MCF 10A (cell line): Measurements from ENCODE around the gene ZBTB12. TPM values are rescaled to one million over a fixed set of nuclear protein-coding genes. Genes with fewer than 3 reads are reported as not detected.
"Not testable (repeated sequence)": the region's sequence is repeated elsewhere in the genome, so short reads cannot be mapped to it uniquely, and the experiment has no call there.

Source experiments
- BruUV-seq: library from RNA; stranded (reverse); fragments of 400-500 nt; replicated peaks from 2 replicates; lab custom pipeline; 2021; lab: Mats Ljungman, UMichigan
- CTCF ChIA-PET: fragments of 300-600 bp; sonication (Branson Sonifier 250); formaldehyde crosslinking; extraction: SDS; loops from one replicate; lab custom pipeline; 2021; ENCODE audit warnings: antibody characterized with exemption, inconsistent platforms; lab: Yijun Ruan, JAX
- POLR2A ChIA-PET: fragments of 300-600, 350-650 bp; sonication (Branson Sonifier 250); formaldehyde crosslinking; extraction: SDS; loops from one replicate; lab custom pipeline; 2020; ENCODE audit warnings: antibody characterized with exemption, inconsistent platforms; lab: Yijun Ruan, JAX
- DNase-seq: peaks from one replicate; pipeline ENCODE4 v3.0.0-alpha.2; 2018; ENCODE audit not compliant: unreplicated experiment
- H3K27ac Mint-ChIP-seq: one replicate; pipeline ENCODE4 v1.8.0; 2022; ENCODE audit warnings: mild to moderate bottlenecking, low read depth, mixed read lengths; ENCODE audit not compliant: unreplicated experiment
- H3K27me3 Mint-ChIP-seq: one replicate; pipeline ENCODE4 v1.8.0; 2022; ENCODE audit warnings: mixed read lengths; ENCODE audit not compliant: insufficient read depth, unreplicated experiment
- H3K36me3 Mint-ChIP-seq: one replicate; pipeline ENCODE4 v1.8.0; 2022; ENCODE audit warnings: mild to moderate bottlenecking, moderate library complexity, mixed read lengths; ENCODE audit not compliant: insufficient read depth, unreplicated experiment
- H3K4me1 Mint-ChIP-seq: one replicate; pipeline ENCODE4 v1.8.0; 2022; ENCODE audit warnings: mixed read lengths; ENCODE audit not compliant: insufficient read depth, unreplicated experiment
- H3K4me3 Mint-ChIP-seq: one replicate; pipeline ENCODE4 v1.8.0; 2022; ENCODE audit warnings: mild to moderate bottlenecking, moderate library complexity, mixed read lengths; ENCODE audit not compliant: unreplicated experiment
- H3K9me3 Mint-ChIP-seq: one replicate; pipeline ENCODE4 v1.8.0; 2022; ENCODE audit warnings: mixed read lengths; ENCODE audit not compliant: unreplicated experiment
- CTCF ChIP-seq: fragments of 200-600 bp; IDR thresholded peaks from one replicate; pipeline ENCODE4 v1.8.0; 2022; ENCODE audit warnings: antibody characterized with exemption, mild to moderate bottlenecking; ENCODE audit not compliant: unreplicated experiment
- intact Hi-C: fragments of 100-400 bp; cut with micrococcal nuclease; formaldehyde crosslinking; loops from 2 replicates; pipeline ENCODE4 v1.14.1; 2022
- total RNA-seq: library from RNA; stranded (reverse); gene quantifications from 2 replicates; pipeline ENCODE4 v1.2.3, GENCODE V29; 2022

The ZBTB12 gene
- total RNA-seq, 1 experiment from 2014 or later = 3.6 TPM

DNA sequence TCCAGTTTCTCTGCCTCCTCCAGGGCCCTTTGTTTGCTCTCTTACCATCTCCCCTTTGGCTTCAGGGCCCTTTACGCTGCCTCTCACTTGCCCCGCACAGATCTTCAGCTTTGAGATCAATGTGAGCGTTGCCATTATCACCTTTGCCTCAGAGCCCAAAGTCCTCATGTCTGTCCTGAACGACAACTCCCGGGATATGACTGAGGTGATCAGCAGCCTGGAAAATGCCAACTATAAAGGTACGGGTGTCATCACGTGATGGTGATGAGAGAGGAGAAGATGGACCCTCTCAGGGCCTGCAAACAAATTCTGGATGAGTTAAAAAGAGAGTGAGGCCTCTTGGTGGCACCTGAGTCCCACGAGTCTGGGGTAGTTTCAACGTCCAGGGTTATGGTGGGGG lies 33.9 kb upstream of the ZBTB12 start:
- Mint-ChIP-seq H3K4me3 (no peak overlapping the region), H3K27ac (no peak overlapping the region), H3K9me3 (no peaks in the 10 kb centered on the region), H3K27me3 (no peaks in the 10 kb centered on the region), H3K36me3 (no peaks in the 10 kb centered on the region), H3K4me1 (peaks cover 6% of the 10 kb centered on the region)
- intact Hi-C loops = no loop called here
- ChIA-PET CTCF (interaction anchor here (1.7 kb wide), 1 partner anchor 16 kb away, joined by 8 read pairs; no protein-coding TSS in a partner anchor), POLR2A (no interaction called here)
- no peak for DNase-seq
- BruUV-seq = no TSS peak
- TF ChIP-seq CTCF = no peak

DNA sequence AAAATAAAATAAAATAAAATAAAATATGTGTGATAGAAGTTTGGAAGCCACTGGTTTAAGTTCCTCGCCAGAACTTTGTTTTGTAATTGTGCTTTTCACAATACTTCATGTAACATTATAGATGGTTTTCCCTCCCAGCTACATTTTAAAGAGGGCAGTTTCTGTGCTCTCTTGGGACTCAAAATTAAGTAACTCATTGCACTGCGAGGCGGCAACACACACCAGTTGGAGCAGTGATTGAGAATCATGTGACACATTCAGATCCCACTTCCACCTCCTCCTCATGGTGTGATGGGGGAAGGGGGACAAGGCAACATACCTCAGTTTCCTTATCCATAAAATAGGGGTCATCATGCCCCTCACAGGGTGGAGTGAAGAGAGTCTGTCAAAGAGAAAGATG lies 33.1 kb upstream of the ZBTB12 start:
- no peaks in the 10 kb centered on the region for H3K27me3 Mint-ChIP-seq
- no peak overlapping the region for H3K4me3 Mint-ChIP-seq
- ChIA-PET CTCF (interaction anchor here (0.5 to 1.7 kb wide), 3 partner anchors 17 to 247 kb away, joined by 3 to 8 read pairs (median 4); no protein-coding TSS in a partner anchor), POLR2A (no interaction called here)
- DNase-seq = no peak
- no peaks in the 10 kb centered on the region for H3K4me1 Mint-ChIP-seq
- no TSS peak for BruUV-seq
- TF ChIP-seq CTCF = no peak
- no peak overlapping the region for H3K27ac Mint-ChIP-seq
- H3K9me3 Mint-ChIP-seq = no peaks in the 10 kb centered on the region
- intact Hi-C loops = no loop called here
- H3K36me3 Mint-ChIP-seq = no peaks in the 10 kb centered on the region

DNA sequence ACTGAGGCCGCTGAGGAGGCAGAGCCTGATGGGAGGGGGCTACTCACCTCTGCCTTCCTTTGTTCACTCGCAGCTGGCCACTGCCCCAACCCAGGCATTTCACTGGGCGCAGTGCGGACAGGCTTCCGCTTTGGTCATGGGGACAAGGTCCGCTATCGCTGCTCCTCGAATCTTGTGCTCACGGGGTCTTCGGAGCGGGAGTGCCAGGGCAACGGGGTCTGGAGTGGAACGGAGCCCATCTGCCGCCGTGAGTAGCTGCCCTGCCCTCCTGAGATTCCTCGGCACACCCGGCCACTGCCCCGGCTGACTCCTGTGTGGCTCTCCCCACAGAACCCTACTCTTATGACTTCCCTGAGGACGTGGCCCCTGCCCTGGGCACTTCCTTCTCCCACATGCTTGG lies 31.7 kb upstream of the ZBTB12 start:
- POLR2A ChIA-PET = no interaction called here
- Mint-ChIP-seq H3K4me3 (no peak overlapping the region), H3K27me3 (no peaks in the 10 kb centered on the region), H3K4me1 (no peaks in the 10 kb centered on the region), H3K27ac (no peak overlapping the region), H3K36me3 (no peaks in the 10 kb centered on the region), H3K9me3 (no peaks in the 10 kb centered on the region)
- TF ChIP-seq CTCF = no peak
- no TSS peak for BruUV-seq
- CTCF ChIA-PET = no interaction called here
- no peak for DNase-seq
- intact Hi-C loops = no loop called here

- H3K36me3 Mint-ChIP-seq, POLR2A ChIA-PET, DNase-seq, BruUV-seq, H3K27me3 Mint-ChIP-seq, H3K27ac Mint-ChIP-seq, H3K9me3 Mint-ChIP-seq, H3K4me1 Mint-ChIP-seq, CTCF ChIA-PET, H3K4me3 Mint-ChIP-seq, intact Hi-C loops: not testable (repeated sequence)
Observed at GRCh38 chr6:31932137-31932536, 30.3 kb upstream of the ZBTB12 start.

GRCh38 chr6:31930962-31931361 lies 29.1 kb upstream of the ZBTB12 start:
- POLR2A ChIA-PET = interaction anchor here (0.7 kb wide), 1 partner anchor 228 kb away, joined by 3 read pairs; the partner anchor contains the start of gene ABHD16A
- Mint-ChIP-seq H3K36me3 (no peaks in the 10 kb centered on the region), H3K4me3 (no peak overlapping the region), H3K4me1 (no peaks in the 10 kb centered on the region), H3K27ac (no peak overlapping the region), H3K27me3 (no peaks in the 10 kb centered on the region), H3K9me3 (no peaks in the 10 kb centered on the region)
- intact Hi-C loops = no loop called here
- TF ChIP-seq CTCF = no peak
- CTCF ChIA-PET = no interaction called here
- DNase-seq = no peak
- no TSS peak for BruUV-seq
